ENCODE results near the gene FSTL4.

DNA sequence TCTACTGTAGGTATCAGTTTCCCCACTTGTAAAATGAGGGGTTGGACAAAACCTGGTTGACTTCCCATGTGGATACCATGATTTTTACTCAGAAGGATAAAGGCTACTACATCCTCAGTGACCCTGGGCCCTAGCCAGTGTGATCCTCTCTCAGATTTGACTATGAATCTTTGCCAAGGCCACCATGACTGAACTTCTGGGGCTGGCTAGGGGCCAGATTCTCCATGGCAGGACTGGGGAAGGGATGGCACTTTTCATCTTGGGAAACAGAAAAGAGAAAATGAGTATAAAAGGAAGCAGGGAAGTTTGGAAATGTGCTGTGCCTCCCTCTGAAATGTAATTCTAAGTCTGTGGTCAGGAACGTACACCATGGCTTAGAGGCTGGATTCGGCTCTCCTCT lies 1.4 kb upstream of the FSTL4 start:
- TF ChIP-seq CTCF (IDR thresholded peaks at IDR 0.05) (no peak), POLR2A (IDR thresholded peaks at IDR 0.05) (no peak)

All from body of pancreas (tissue), 4 donors.